Neural cell (in vitro differentiated cells): Measurements from ENCODE around the gene MAML3. TPM values are rescaled to one million over a fixed set of nuclear protein-coding genes. Genes with fewer than 3 reads are reported as not detected.

Source experiments
- H2AFZ ChIP-seq: fragments of 200-600, 300-800 bp; sonication (generic), shearing (Covaris generic); 2 replicates; pipeline ENCODE4 v1.6.0; 2014; ENCODE audit warnings: low read depth, mild to moderate bottlenecking, antibody characterized with exemption, low read length, moderate library complexity
- H3F3A ChIP-seq: fragments of 200-600 bp; shearing (Covaris generic); 2 replicates; pipeline ENCODE4 v1.6.1; 2016; ENCODE audit warnings: mild to moderate bottlenecking, moderate library complexity, mixed read lengths, antibody characterized with exemption, low read length; ENCODE audit not compliant: insufficient read depth, poor library complexity, severe bottlenecking
- H3K27ac ChIP-seq: fragments of 200-600, 300-800 bp; sonication (generic), shearing (Covaris generic); 2 replicates; pipeline ENCODE4 v1.5.1; 2014; ENCODE audit warnings: mild to moderate bottlenecking, low read length, moderate library complexity
- H3K27me3 ChIP-seq: fragments of 300-800, 200-600 bp; sonication (generic), shearing (Covaris generic); 2 replicates; pipeline ENCODE4 v1.6.0; 2014; ENCODE audit warnings: mild to moderate bottlenecking, low read depth, low read length, moderate library complexity; ENCODE audit not compliant: insufficient read depth
- H3K36me3 ChIP-seq: fragments of 300-800, 200-600 bp; sonication (generic), shearing (Covaris generic); 2 replicates; pipeline ENCODE4 v1.5.1; 2014; ENCODE audit warnings: mild to moderate bottlenecking, antibody characterized with exemption, low read length, moderate library complexity; ENCODE audit not compliant: insufficient read depth
- H3K4me2 ChIP-seq: fragments of 300-800, 200-600 bp; sonication (generic), shearing (Covaris generic); 2 replicates; pipeline ENCODE4 v1.6.0; 2014; ENCODE audit warnings: mild to moderate bottlenecking, low read length
- H3K4me3 ChIP-seq: fragments of 300-800, 200-600 bp; sonication (generic), shearing (Covaris generic); 2 replicates; pipeline ENCODE4 v1.5.1; 2014; ENCODE audit warnings: mild to moderate bottlenecking, low read length, moderate library complexity
- H3K79me2 ChIP-seq: fragments of 200-600 bp; shearing (Covaris generic); replicated peaks from 2 replicates; pipeline ENCODE4 v1.6.0; 2014; ENCODE audit warnings: mild to moderate bottlenecking, low read length, moderate library complexity; ENCODE audit not compliant: insufficient read depth
- H3K9ac ChIP-seq: fragments of 300-800, 200-600 bp; sonication (generic), shearing (Covaris generic); 2 replicates; pipeline ENCODE4 v1.6.1; 2016; ENCODE audit warnings: mild to moderate bottlenecking, low read length, mixed read lengths
- H3K9me2 ChIP-seq: fragments of 200-600 bp; shearing (Covaris generic); 2 replicates; pipeline ENCODE4 v1.6.1; 2016; ENCODE audit warnings: mild to moderate bottlenecking, low read length, mixed read lengths; ENCODE audit not compliant: insufficient read depth
- H3K9me3 ChIP-seq: fragments of 200-600, 300-800 bp; sonication (generic), shearing (Covaris generic); 2 replicates; pipeline ENCODE4 v1.6.1; 2016; ENCODE audit warnings: mild to moderate bottlenecking, mixed run types, low read length, moderate library complexity, mixed read lengths
- H4K20me1 ChIP-seq: fragments of 200-600 bp; shearing (Covaris generic); 2 replicates; pipeline ENCODE4 v1.6.1; 2016; ENCODE audit warnings: mild to moderate bottlenecking, mixed run types; ENCODE audit not compliant: insufficient read depth
- CTCF ChIP-seq: fragments of 450-650 bp; IDR thresholded peaks from 2 replicates; pipeline ENCODE4 v1.5.1; 2014; ENCODE audit warnings: antibody characterized with exemption, mild to moderate bottlenecking, moderate library complexity; ENCODE audit not compliant: poor library complexity, severe bottlenecking
- EP300 ChIP-seq: fragments of 450-650 bp; conservative IDR thresholded peaks from 2 replicates; pipeline ENCODE4 v1.6.1; 2014; ENCODE audit warnings: antibody characterized with exemption, mild to moderate bottlenecking, moderate library complexity; ENCODE audit not compliant: poor library complexity, severe bottlenecking
- EZH2 ChIP-seq: fragments of 200-600, 300-800 bp; shearing (Covaris generic), sonication (generic); IDR thresholded peaks from 2 replicates; pipeline ENCODE4 v1.6.1; 2014; ENCODE audit warnings: antibody characterized with exemption, low read length, borderline replicate concordance, mild to moderate bottlenecking; ENCODE audit not compliant: insufficient read depth, poor library complexity, severe bottlenecking
- MXI1 ChIP-seq: fragments of 450-650 bp; conservative IDR thresholded peaks from 2 replicates; pipeline ENCODE4 v1.6.1; 2014; ENCODE audit warnings: antibody characterized with exemption, mild to moderate bottlenecking; ENCODE audit not compliant: poor library complexity, severe bottlenecking
- POLR2AphosphoS5 ChIP-seq: IDR thresholded peaks from 2 replicates; pipeline ENCODE4 v1.6.1; 2012
- RAD21 ChIP-seq: fragments of 450-650 bp; conservative IDR thresholded peaks from 2 replicates; pipeline ENCODE4 v1.6.1; 2014; ENCODE audit warnings: antibody characterized with exemption, mild to moderate bottlenecking, moderate library complexity
- SMC3 ChIP-seq: fragments of 450-650 bp; conservative IDR thresholded peaks from 2 replicates; pipeline ENCODE4 v1.6.1; 2014; ENCODE audit warnings: antibody characterized with exemption, mild to moderate bottlenecking, moderate library complexity; ENCODE audit not compliant: poor library complexity
- TAF1 ChIP-seq: IDR thresholded peaks from 2 replicates; pipeline ENCODE4 v1.6.1; 2012; ENCODE audit warnings: low read depth
- polyA plus RNA-seq: library from polyadenylated mRNA; depleted of rRNA; stranded (reverse); fragments of >200 nt; gene quantifications from 2 replicates; pipeline ENCODE4 v1.2.3, GENCODE V29; 2014
- TF ChIP-seq, protein P1 (sequence below): IDR thresholded peaks from 2 replicates; pipeline ENCODE4 v1.6.1; 2012; ENCODE audit warnings: borderline replicate concordance

MAML3 gene
- polyA plus RNA-seq, 1 donor from 2014 or later, result 10.2 TPM

- Histone ChIP-seq H3K4me3 (no peak overlapping the region), H3K79me2 (peaks cover 15% of the 10 kb centered on the region), H3K9me3 (no peaks in the 10 kb centered on the region), H2AFZ (no peak overlapping the region), H3K36me3 (no peaks in the 10 kb centered on the region), H3K4me2 (no peak overlapping the region), H3F3A (no peaks in the 10 kb centered on the region), H3K9me2 (no peaks in the 10 kb centered on the region), H3K27ac (no peak overlapping the region), H3K9ac (no peak overlapping the region), H4K20me1 (no peaks in the 10 kb centered on the region), H3K27me3 (no peaks in the 10 kb centered on the region)
- TF ChIP-seq EZH2, result no peak
- TF ChIP-seq, protein P1, sequence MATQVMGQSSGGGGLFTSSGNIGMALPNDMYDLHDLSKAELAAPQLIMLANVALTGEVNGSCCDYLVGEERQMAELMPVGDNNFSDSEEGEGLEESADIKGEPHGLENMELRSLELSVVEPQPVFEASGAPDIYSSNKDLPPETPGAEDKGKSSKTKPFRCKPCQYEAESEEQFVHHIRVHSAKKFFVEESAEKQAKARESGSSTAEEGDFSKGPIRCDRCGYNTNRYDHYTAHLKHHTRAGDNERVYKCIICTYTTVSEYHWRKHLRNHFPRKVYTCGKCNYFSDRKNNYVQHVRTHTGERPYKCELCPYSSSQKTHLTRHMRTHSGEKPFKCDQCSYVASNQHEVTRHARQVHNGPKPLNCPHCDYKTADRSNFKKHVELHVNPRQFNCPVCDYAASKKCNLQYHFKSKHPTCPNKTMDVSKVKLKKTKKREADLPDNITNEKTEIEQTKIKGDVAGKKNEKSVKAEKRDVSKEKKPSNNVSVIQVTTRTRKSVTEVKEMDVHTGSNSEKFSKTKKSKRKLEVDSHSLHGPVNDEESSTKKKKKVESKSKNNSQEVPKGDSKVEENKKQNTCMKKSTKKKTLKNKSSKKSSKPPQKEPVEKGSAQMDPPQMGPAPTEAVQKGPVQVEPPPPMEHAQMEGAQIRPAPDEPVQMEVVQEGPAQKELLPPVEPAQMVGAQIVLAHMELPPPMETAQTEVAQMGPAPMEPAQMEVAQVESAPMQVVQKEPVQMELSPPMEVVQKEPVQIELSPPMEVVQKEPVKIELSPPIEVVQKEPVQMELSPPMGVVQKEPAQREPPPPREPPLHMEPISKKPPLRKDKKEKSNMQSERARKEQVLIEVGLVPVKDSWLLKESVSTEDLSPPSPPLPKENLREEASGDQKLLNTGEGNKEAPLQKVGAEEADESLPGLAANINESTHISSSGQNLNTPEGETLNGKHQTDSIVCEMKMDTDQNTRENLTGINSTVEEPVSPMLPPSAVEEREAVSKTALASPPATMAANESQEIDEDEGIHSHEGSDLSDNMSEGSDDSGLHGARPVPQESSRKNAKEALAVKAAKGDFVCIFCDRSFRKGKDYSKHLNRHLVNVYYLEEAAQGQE, result no peak
- no peak for TF ChIP-seq RAD21
- TF ChIP-seq POLR2AphosphoS5, result no peak
- no peak for TF ChIP-seq TAF1
- TF ChIP-seq EP300, result no peak
- TF ChIP-seq MXI1, result no peak
- TF ChIP-seq CTCF, result no peak
- no peak for TF ChIP-seq SMC3
These were observed 65.5 kb downstream of the MAML3 start for GRCh38 chr4:140088323-140088967.

DNA sequence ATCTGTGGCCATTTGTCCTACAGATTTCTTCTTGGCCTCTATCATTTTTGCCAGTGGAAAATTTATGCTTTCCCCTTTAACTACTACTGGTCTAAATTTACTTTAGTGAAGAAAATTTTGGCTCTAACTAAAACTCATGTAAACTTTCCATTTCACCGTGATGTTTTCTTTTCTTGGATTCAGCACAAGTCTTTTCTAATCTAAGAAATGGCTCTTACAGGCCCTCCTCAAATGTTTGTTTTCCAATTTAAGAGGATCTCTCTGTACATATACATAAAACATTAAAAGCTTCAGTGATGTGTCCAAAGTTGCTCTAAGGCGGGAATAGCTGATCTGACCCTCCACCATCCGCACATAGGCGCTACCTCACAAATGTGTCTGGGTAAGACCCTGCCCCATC, 68.1 kb downstream of the MAML3 start:
- no peak overlapping the region for H3K9ac ChIP-seq
- H3F3A ChIP-seq, result no peaks in the 10 kb centered on the region
- TF ChIP-seq MXI1, result no peak
- TF ChIP-seq, protein P1, result no peak
- TF ChIP-seq SMC3, result no peak
- TF ChIP-seq TAF1, result no peak
- TF ChIP-seq EZH2, result no peak
- TF ChIP-seq RAD21, result no peak
- no peak overlapping the region for H3K4me2 ChIP-seq
- H3K4me3 ChIP-seq, result no peak overlapping the region
- H3K9me3 ChIP-seq, result no peaks in the 10 kb centered on the region
- H3K9me2 ChIP-seq, result no peaks in the 10 kb centered on the region
- H3K27me3 ChIP-seq, result no peaks in the 10 kb centered on the region
- H4K20me1 ChIP-seq, result no peaks in the 10 kb centered on the region
- peaks cover 23% of the 10 kb centered on the region for H3K79me2 ChIP-seq
- H3K36me3 ChIP-seq, result no peaks in the 10 kb centered on the region
- no peak overlapping the region for H2AFZ ChIP-seq
- no peak overlapping the region for H3K27ac ChIP-seq
